Peyer's patch (tissue), 4 donors: Measurements from ENCODE around the gene CZIB. TPM values are rescaled to one million over a fixed set of nuclear protein-coding genes. Genes with fewer than 3 reads are reported as not detected.

Experiments used
- DNase-seq, 3 donors: peaks; one replicate each; pipeline ENCODE4 v3.0.0-alpha.2; 2017 to 2019
- H3K27ac ChIP-seq, 4 donors: fragments of 200-600 bp; sonication (generic); one replicate each; pipeline ENCODE4 v1.5.1; 2016 to 2019
- H3K27me3 ChIP-seq, 2 donors: fragments of 200-600 bp; sonication (generic); one replicate each; pipeline ENCODE4 v1.5.1; 2019
- H3K36me3 ChIP-seq, 3 donors: fragments of 200-600 bp; sonication (generic); one replicate each; pipeline ENCODE4 v1.5.1; 2016 to 2019
- H3K4me1 ChIP-seq, 4 donors: fragments of 200-600 bp; sonication (generic); one replicate each; pipeline ENCODE4 v1.5.1; 2016 to 2019
- H3K4me3 ChIP-seq, 4 donors: fragments of 200-600 bp; sonication (generic); 1 replicate in 3 of 4; 2 replicates in 1 of 4; pipeline ENCODE4 v1.5.1; 2016 to 2019; ENCODE audit warnings: mild to moderate bottlenecking in 1 of 4
- H3K9me3 ChIP-seq, 4 donors: fragments of 200-600 bp; sonication (generic); one replicate each; pipeline ENCODE4 v1.5.1; 2016 to 2019; ENCODE audit warnings: mild to moderate bottlenecking in 1 of 4
- CTCF ChIP-seq, 6 experiments: fragments of 450-650 bp in 4 of 6; fragments of 200-600 bp in 2 of 6; sonication (generic) in 1 of 6; IDR thresholded peaks; one replicate each; pipeline ENCODE4 v1.5.1; 2017 to 2019; ENCODE audit warnings: antibody characterized with exemption in 6 of 6, mild to moderate bottlenecking in 3 of 6, moderate library complexity in 1 of 6
- POLR2A ChIP-seq, 2 donors: fragments of 450-650 bp; IDR thresholded peaks; one replicate each; pipeline ENCODE4 v1.5.1; 2017; ENCODE audit warnings: antibody characterized with exemption in 2 of 2, mild to moderate bottlenecking in 2 of 2, moderate library complexity in 2 of 2
- total RNA-seq, 4 donors: library from RNA; depleted of rRNA; stranded (reverse); fragments of >200 nt; gene quantifications; one replicate each; pipeline ENCODE4 v1.1.0, GENCODE V29; 2016

Gene CZIB
- total RNA-seq, 4 donors from 2014 or later = 12.1 to 45.3 (median 25.3) TPM

GRCh38 chr1:53238197-53239155 lies 18.0 kb upstream of the CZIB start, which contains the start of gene MAGOH:
Gene MAGOH, minus strand, starts transcription at chr1:53238518. Its CDS starts 70 bp downstream, at chr1:53238448.
- Histone ChIP-seq H3K4me3 (peak within 1 kb of the TSS; percentile 86 to 97 (median 92)), H3K9me3 (no peaks in the 10 kb centered on the region), H3K4me1 (peaks cover 0 to 25% (median 8%) of the 10 kb centered on the region in 4 donors), H3K27ac (peak within 1 kb of the TSS; percentile 69 to 80 (median 79)), H3K36me3 (peaks cover 0 to 24% (median 0%) of the 10 kb centered on the region in 3 donors), H3K27me3 (no peaks in the 10 kb centered on the region)
- peak; percentile 91 to 97 (median 96) for DNase-seq
- TF ChIP-seq CTCF (IDR thresholded peaks at IDR 0.05) (peak in 1 of 6 experiments; percentile 16), POLR2A (IDR thresholded peaks at IDR 0.05) (peak; percentile 56 to 70)

- Histone ChIP-seq H3K36me3 (peaks cover 0 to 33% (median 0%) of the 10 kb centered on the region in 3 donors), H3K27ac (peak overlapping the region; percentile 69 to 80 (median 79)), H3K9me3 (no peaks in the 10 kb centered on the region), H3K27me3 (no peaks in the 10 kb centered on the region), H3K4me3 (peak overlapping the region; percentile 86 to 97 (median 92)), H3K4me1 (peaks cover 0 to 25% (median 8%) of the 10 kb centered on the region in 4 donors)
- DNase-seq = no peak
- TF ChIP-seq CTCF (IDR thresholded peaks at IDR 0.05) (no peak), POLR2A (IDR thresholded peaks at IDR 0.05) (no peak)
These were observed 17.2 kb upstream of the CZIB start for GRCh38 chr1:53237638-53238037.

GRCh38 chr1:53220962-53221286 lies 490 bp upstream of the CZIB start:
- Histone ChIP-seq H3K27me3 (no peaks in the 10 kb centered on the region), H3K9me3 (no peaks in the 10 kb centered on the region), H3K27ac (peak overlapping the region; percentile 94 to 97 (median 97)), H3K4me1 (peaks cover 3 to 9% (median 6%) of the 10 kb centered on the region in 4 donors), H3K4me3 (peak overlapping the region; percentile 78 to 86 (median 82)), H3K36me3 (peaks cover 0 to 5% (median 0%) of the 10 kb centered on the region in 3 donors)
- no peak for DNase-seq
- no peak for TF ChIP-seq CTCF (IDR thresholded peaks at IDR 0.05)
- no peak for TF ChIP-seq POLR2A (IDR thresholded peaks at IDR 0.05)

- H3K4me1 ChIP-seq = peaks cover 3 to 9% (median 6%) of the 10 kb centered on the region in 4 donors
- no peak for DNase-seq
- TF ChIP-seq CTCF (IDR thresholded peaks at IDR 0.05) (no peak), POLR2A (IDR thresholded peaks at IDR 0.05) (no peak)
- H3K27ac ChIP-seq = peak overlapping the region; percentile 94 to 97 (median 97)
- no peaks in the 10 kb centered on the region for H3K9me3 ChIP-seq
- H3K27me3 ChIP-seq = no peaks in the 10 kb centered on the region
- peaks cover 0 to 12% (median 0%) of the 10 kb centered on the region in 3 donors for H3K36me3 ChIP-seq
- peak overlapping the region; percentile 78 to 86 (median 82) for H3K4me3 ChIP-seq
These were observed 723 bp downstream of the CZIB start for GRCh38 chr1:53219711-53220110.

GRCh38 chr1:53218201-53218600 lies 2.2 kb downstream of the CZIB start:
- DNase-seq = no peak
- H3K27ac ChIP-seq = no peak overlapping the region
- no peak for TF ChIP-seq CTCF (IDR thresholded peaks at IDR 0.05)
- no peak for TF ChIP-seq POLR2A (IDR thresholded peaks at IDR 0.05)
- no peak overlapping the region for H3K4me3 ChIP-seq
- no peaks in the 10 kb centered on the region for H3K9me3 ChIP-seq
- H3K4me1 ChIP-seq = peaks cover 3 to 9% (median 6%) of the 10 kb centered on the region in 4 donors
- peaks cover 0 to 26% (median 0%) of the 10 kb centered on the region in 3 donors for H3K36me3 ChIP-seq
- no peaks in the 10 kb centered on the region for H3K27me3 ChIP-seq
